ENCODE measurements around the gene STPG1. TPM values are rescaled to one million over a fixed set of nuclear protein-coding genes. Genes with fewer than 3 reads are reported as not detected.
A peak's percentile ranks its signal among the peaks of the same experiment; 100 is the strongest.

Gene STPG1
- total and polyA plus RNA-seq, 2 of the 13 experiments (the other 11 are each of a cell fraction or from before 2014, with no cell fraction given) = 3.4 to 4.3 TPM

GRCh38 chr1:24338447-24338846 lies 75.1 kb downstream of the STPG1 start:
- H3K4me1 ChIP-seq (ENCODE audit: insufficient read depth, low read length) = no peaks in the 10 kb centered on the region
- POLR2A ChIA-PET = no interaction called here
- no peaks in the 10 kb centered on the region for H3K9me3 ChIP-seq (ENCODE audit: low read length)
- no peak for TF ChIP-seq SP5 (CRISPR knock-in tag; IDR thresholded peaks at IDR 0.05; ENCODE audit: borderline replicate concordance, low read depth)
- peak; percentile 33; the same call in 1 of the 2 replicates for TF ChIP-seq ZNF629 (CRISPR knock-in tag; conservative IDR thresholded peaks at IDR 0.05)
- no peak for FAIRE-seq
- BruUV-seq (replicated peaks) = no TSS peak
- H4K20me1 ChIP-seq (ENCODE audit: insufficient read depth, low read length) = no peaks in the 10 kb centered on the region
- H3K36me3 ChIP-seq (replicated peaks in 1 of 2; ENCODE audit: control insufficient read depth in 1 of 2, insufficient read depth in 2 of 2, low read length in 2 of 2) = no peaks in the 10 kb centered on the region
- intact Hi-C loops (cut with micrococcal nuclease; ENCODE audit: unreplicated experiment) (no loop called here), in situ Hi-C loops (cut with HindIII; ENCODE audit: extremely low pct_ligation_motif_present, low pct_unique_long_range_greater_than_20kb) (no loop called here)
- CTCF ChIA-PET (ENCODE audit: low intra/inter-chr PET ratio, low total read pairs) = no interaction called here
- no peak overlapping the region for H3K9ac ChIP-seq (ENCODE audit: insufficient read depth, low read depth, low read length)
- no peak overlapping the region for H3K4me3 ChIP-seq (replicated peaks in 1 of 3; ENCODE audit: insufficient read depth in 1 of 3, low read depth in 2 of 3, low read length in 3 of 3)
- no peak overlapping the region for H3K27ac ChIP-seq (ENCODE audit: extremely low read length, insufficient read depth, low read length)
- no peaks in the 10 kb centered on the region for H3K79me2 ChIP-seq (ENCODE audit: insufficient read depth, low read length)
- peaks cover 3 to 39% of the 10 kb centered on the region in 2 experiments; a peak in 4 of 5 replicates for H3K27me3 ChIP-seq (ENCODE audit: control insufficient read depth in 1 of 2, insufficient read depth in 2 of 2, low read length in 2 of 2)
- no peak for ATAC-seq
- DNase-seq (ENCODE audit: low spot score) = no peak
- H3K4me2 ChIP-seq (ENCODE audit: low read depth, low read length) = no peak overlapping the region
- 11% methylated on average over 5 of the region's 5 CpGs for WGBS (ENCODE audit: low lambda C conversion rate)
- no peak overlapping the region for H2AFZ ChIP-seq (ENCODE audit: low read length)

- no peak overlapping the region for H3K27ac ChIP-seq (ENCODE audit: extremely low read length, insufficient read depth, low read length)
- BruUV-seq (replicated peaks) = no TSS peak
- no peak for ATAC-seq
- ChIA-PET POLR2A (no interaction called here), CTCF (ENCODE audit: low intra/inter-chr PET ratio, low total read pairs) (no interaction called here)
- H3K36me3 ChIP-seq (replicated peaks in 1 of 2; ENCODE audit: control insufficient read depth in 1 of 2, insufficient read depth in 2 of 2, low read length in 2 of 2) = no peaks in the 10 kb centered on the region
- H3K4me2 ChIP-seq (ENCODE audit: low read depth, low read length) = no peak overlapping the region
- no peaks in the 10 kb centered on the region for H3K9me3 ChIP-seq (ENCODE audit: low read length)
- in situ Hi-C loops (cut with HindIII; ENCODE audit: extremely low pct_ligation_motif_present, low pct_unique_long_range_greater_than_20kb) = no loop called here
- H3K9ac ChIP-seq (ENCODE audit: insufficient read depth, low read depth, low read length) = no peak overlapping the region
- H3K27me3 ChIP-seq (ENCODE audit: control insufficient read depth in 1 of 2, insufficient read depth in 2 of 2, low read length in 2 of 2) = peaks cover 1 to 32% of the 10 kb centered on the region in 2 experiments; a peak in 4 of 5 replicates
- no peaks in the 10 kb centered on the region for H3K79me2 ChIP-seq (ENCODE audit: insufficient read depth, low read length)
- WGBS (ENCODE audit: low lambda C conversion rate) = 7% methylated on average over 4 of the region's 4 CpGs
- no peak for FAIRE-seq
- intact Hi-C loops (cut with micrococcal nuclease; ENCODE audit: unreplicated experiment) = no loop called here
- H4K20me1 ChIP-seq (ENCODE audit: insufficient read depth, low read length) = no peaks in the 10 kb centered on the region
- no peak overlapping the region for H2AFZ ChIP-seq (ENCODE audit: low read length)
- no peaks in the 10 kb centered on the region for H3K4me1 ChIP-seq (ENCODE audit: insufficient read depth, low read length)
- no peak overlapping the region for H3K4me3 ChIP-seq (replicated peaks in 1 of 3; ENCODE audit: insufficient read depth in 1 of 3, low read depth in 2 of 3, low read length in 3 of 3)
- no peak for DNase-seq (ENCODE audit: low spot score)
- TF ChIP-seq ZNF850 (CRISPR knock-in tag; conservative IDR thresholded peaks at IDR 0.05) (no peak), REST (IDR thresholded peaks at IDR 0.05; ENCODE audit: borderline replicate concordance in 1 of 2, low read depth in 1 of 2, low read length in 2 of 2) (no peak), MXD3 (CRISPR knock-in tag; IDR thresholded peaks at IDR 0.05) (no peak), CCAR2 (optimal IDR thresholded peaks at IDR 0.05; ENCODE audit: low read depth, low read length) (no peak), ZBTB33 (CRISPR knock-in tag; IDR thresholded peaks at IDR 0.05) (no peak), THAP7 (CRISPR knock-in tag; IDR thresholded peaks at IDR 0.05) (no peak), FOXJ3 (CRISPR knock-in tag; IDR thresholded peaks at IDR 0.05; ENCODE audit: borderline replicate concordance) (no peak), ZFP36L1 (CRISPR knock-in tag; IDR thresholded peaks at IDR 0.05) (no peak)
Observed at GRCh38 chr1:24337455-24337854, 76.1 kb downstream of the STPG1 start.

Data from HepG2 (cell line).